Fibroblast of villous mesenchyme (primary cell): ENCODE measurements around the gene HCFC2. TPM values are rescaled to one million over a fixed set of nuclear protein-coding genes. Genes with fewer than 3 reads are reported as not detected.

ENCODE experiments used
- DNase-seq: peaks from one replicate; pipeline ENCODE4 v3.0.0-alpha.2; 2010; ENCODE audit warnings: low read depth
- H3K4me3 ChIP-seq: 2 replicates; pipeline ENCODE4 v1.5.1; 2011; ENCODE audit warnings: low read depth, mild to moderate bottlenecking, low read length
- CTCF ChIP-seq: IDR thresholded peaks from 2 replicates; pipeline ENCODE4 v1.5.1; 2012; ENCODE audit warnings: low read depth, mild to moderate bottlenecking, low read length; ENCODE audit not compliant: insufficient read depth
- total RNA-seq: library from RNA; depleted of rRNA; stranded (reverse); fragments of >200 nt; gene quantifications from 2 replicates; pipeline ENCODE4 v1.2.3, GENCODE V29; 2012

HCFC2 gene
- total RNA-seq, 1 donor: 38.0 TPM

GRCh38 chr12:104083769-104084475, 19.6 kb downstream of the HCFC2 start:
- TF ChIP-seq CTCF: no peak
- no peak overlapping the region for H3K4me3 ChIP-seq
- no peak for DNase-seq

GRCh38 chr12:104090685-104091084, 26.4 kb downstream of the HCFC2 start:
- DNase-seq: no peak
- no peak for TF ChIP-seq CTCF
- H3K4me3 ChIP-seq: no peak overlapping the region

- TF ChIP-seq CTCF: no peak
- no peak for DNase-seq
- no peak overlapping the region for H3K4me3 ChIP-seq
Measured at GRCh38 chr12:104091136-104091535, 26.8 kb downstream of the HCFC2 start.

GRCh38 chr12:104094284-104094683, 30.0 kb downstream of the HCFC2 start:
- DNase-seq: no peak
- no peak for TF ChIP-seq CTCF
- H3K4me3 ChIP-seq: no peak overlapping the region

- DNase-seq: no peak
- H3K4me3 ChIP-seq: no peak overlapping the region
- no peak for TF ChIP-seq CTCF
Measured at GRCh38 chr12:104095289-104095688, 31.0 kb downstream of the HCFC2 start.

- no peak for DNase-seq
- H3K4me3 ChIP-seq: no peak overlapping the region
- TF ChIP-seq CTCF: no peak
Measured at GRCh38 chr12:104097954-104098353, 33.6 kb downstream of the HCFC2 start.

GRCh38 chr12:104105461-104105860, 41.1 kb downstream of the HCFC2 start:
- no peak for DNase-seq
- TF ChIP-seq CTCF: no peak
- no peak overlapping the region for H3K4me3 ChIP-seq
